ENCODE measurements around the gene CKB.

CKB gene

DNA sequence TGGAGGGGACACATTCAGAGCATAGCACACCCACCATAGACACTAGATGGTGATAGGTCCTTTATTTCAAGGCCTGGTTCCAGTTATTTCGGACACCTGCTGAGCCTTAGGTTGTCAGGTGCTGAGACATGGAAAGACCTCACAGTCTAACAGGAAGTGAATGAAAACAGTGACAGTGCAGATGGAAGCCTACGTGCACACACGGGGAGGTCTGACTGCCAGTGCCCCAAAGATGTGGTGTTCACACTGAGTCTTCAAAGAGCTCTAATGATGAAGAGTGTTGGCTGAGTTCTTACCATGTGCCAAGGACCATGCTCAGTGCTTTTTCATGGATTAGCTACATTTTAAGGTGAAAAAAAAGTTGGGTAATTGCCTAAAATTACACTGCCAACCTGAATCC lies 46.6 kb downstream of the CKB start:
- Histone ChIP-seq H3K27ac (replicated peaks) (no peak overlapping the region), H3K27me3 (ENCODE audit: insufficient read depth, poor library complexity, severe bottlenecking) (no peaks in the 10 kb centered on the region), H3K4me3 (replicated peaks; ENCODE audit: insufficient read depth, low read length) (no peak overlapping the region)
- DNase-seq (ENCODE audit: low read depth in 1 of 2, low spot score in 1 of 2), result no peak
- TF ChIP-seq SPI1 (IDR thresholded peaks at IDR 0.05; ENCODE audit: borderline replicate concordance, low read depth) (no peak), POLR2AphosphoS5 (IDR thresholded peaks at IDR 0.05; ENCODE audit: low read depth) (no peak), GABPA (IDR thresholded peaks at IDR 0.05; ENCODE audit: low read depth) (no peak)
- TF ChIP-seq, protein P1, sequence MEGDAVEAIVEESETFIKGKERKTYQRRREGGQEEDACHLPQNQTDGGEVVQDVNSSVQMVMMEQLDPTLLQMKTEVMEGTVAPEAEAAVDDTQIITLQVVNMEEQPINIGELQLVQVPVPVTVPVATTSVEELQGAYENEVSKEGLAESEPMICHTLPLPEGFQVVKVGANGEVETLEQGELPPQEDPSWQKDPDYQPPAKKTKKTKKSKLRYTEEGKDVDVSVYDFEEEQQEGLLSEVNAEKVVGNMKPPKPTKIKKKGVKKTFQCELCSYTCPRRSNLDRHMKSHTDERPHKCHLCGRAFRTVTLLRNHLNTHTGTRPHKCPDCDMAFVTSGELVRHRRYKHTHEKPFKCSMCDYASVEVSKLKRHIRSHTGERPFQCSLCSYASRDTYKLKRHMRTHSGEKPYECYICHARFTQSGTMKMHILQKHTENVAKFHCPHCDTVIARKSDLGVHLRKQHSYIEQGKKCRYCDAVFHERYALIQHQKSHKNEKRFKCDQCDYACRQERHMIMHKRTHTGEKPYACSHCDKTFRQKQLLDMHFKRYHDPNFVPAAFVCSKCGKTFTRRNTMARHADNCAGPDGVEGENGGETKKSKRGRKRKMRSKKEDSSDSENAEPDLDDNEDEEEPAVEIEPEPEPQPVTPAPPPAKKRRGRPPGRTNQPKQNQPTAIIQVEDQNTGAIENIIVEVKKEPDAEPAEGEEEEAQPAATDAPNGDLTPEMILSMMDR (IDR thresholded peaks at IDR 0.05; ENCODE audit: insufficient read depth, low read length), result no peak
- TF ChIP-seq, protein P2, sequence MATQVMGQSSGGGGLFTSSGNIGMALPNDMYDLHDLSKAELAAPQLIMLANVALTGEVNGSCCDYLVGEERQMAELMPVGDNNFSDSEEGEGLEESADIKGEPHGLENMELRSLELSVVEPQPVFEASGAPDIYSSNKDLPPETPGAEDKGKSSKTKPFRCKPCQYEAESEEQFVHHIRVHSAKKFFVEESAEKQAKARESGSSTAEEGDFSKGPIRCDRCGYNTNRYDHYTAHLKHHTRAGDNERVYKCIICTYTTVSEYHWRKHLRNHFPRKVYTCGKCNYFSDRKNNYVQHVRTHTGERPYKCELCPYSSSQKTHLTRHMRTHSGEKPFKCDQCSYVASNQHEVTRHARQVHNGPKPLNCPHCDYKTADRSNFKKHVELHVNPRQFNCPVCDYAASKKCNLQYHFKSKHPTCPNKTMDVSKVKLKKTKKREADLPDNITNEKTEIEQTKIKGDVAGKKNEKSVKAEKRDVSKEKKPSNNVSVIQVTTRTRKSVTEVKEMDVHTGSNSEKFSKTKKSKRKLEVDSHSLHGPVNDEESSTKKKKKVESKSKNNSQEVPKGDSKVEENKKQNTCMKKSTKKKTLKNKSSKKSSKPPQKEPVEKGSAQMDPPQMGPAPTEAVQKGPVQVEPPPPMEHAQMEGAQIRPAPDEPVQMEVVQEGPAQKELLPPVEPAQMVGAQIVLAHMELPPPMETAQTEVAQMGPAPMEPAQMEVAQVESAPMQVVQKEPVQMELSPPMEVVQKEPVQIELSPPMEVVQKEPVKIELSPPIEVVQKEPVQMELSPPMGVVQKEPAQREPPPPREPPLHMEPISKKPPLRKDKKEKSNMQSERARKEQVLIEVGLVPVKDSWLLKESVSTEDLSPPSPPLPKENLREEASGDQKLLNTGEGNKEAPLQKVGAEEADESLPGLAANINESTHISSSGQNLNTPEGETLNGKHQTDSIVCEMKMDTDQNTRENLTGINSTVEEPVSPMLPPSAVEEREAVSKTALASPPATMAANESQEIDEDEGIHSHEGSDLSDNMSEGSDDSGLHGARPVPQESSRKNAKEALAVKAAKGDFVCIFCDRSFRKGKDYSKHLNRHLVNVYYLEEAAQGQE (IDR thresholded peaks at IDR 0.05; ENCODE audit: insufficient replicate concordance, low read depth), result no peak

DNA sequence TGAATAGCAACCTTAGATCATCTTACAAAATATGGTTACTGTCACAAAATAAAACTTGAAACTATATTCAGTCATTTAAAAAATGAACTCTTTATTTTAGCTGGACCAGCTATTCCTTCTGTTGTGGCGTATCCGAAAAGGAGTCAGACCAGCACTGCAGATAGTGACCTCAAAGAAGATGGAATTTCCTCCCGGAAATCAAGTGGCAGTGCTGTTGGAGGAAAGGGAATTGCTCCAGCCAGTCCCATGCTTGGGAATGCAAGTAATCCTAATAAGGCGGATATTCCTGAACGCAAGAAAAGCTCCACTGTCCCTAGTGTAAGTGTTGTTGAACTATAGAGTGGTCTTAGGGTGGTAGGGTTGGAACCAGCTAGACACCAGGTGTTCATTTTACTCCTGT lies 47.7 kb downstream of the CKB start:
- DNase-seq (ENCODE audit: low read depth in 1 of 2, low spot score in 1 of 2), result no peak
- no peak overlapping the region for H3K27ac ChIP-seq (replicated peaks)
- TF ChIP-seq SPI1 (IDR thresholded peaks at IDR 0.05; ENCODE audit: borderline replicate concordance, low read depth), result no peak
- TF ChIP-seq, protein P1 (IDR thresholded peaks at IDR 0.05; ENCODE audit: insufficient read depth, low read length), result no peak
- no peak for TF ChIP-seq GABPA (IDR thresholded peaks at IDR 0.05; ENCODE audit: low read depth)
- TF ChIP-seq, protein P2 (IDR thresholded peaks at IDR 0.05; ENCODE audit: insufficient replicate concordance, low read depth), result no peak
- no peak for TF ChIP-seq POLR2AphosphoS5 (IDR thresholded peaks at IDR 0.05; ENCODE audit: low read depth)
- H3K27me3 ChIP-seq (ENCODE audit: insufficient read depth, poor library complexity, severe bottlenecking), result no peaks in the 10 kb centered on the region
- no peak overlapping the region for H3K4me3 ChIP-seq (replicated peaks; ENCODE audit: insufficient read depth, low read length)

GRCh38 chr14:103472939-103473338 lies 49.7 kb downstream of the CKB start:
- Histone ChIP-seq H3K4me3 (replicated peaks; ENCODE audit: insufficient read depth, low read length) (no peak overlapping the region), H3K27me3 (ENCODE audit: insufficient read depth, poor library complexity, severe bottlenecking) (no peaks in the 10 kb centered on the region), H3K27ac (replicated peaks) (no peak overlapping the region)
- no peak for TF ChIP-seq GABPA (IDR thresholded peaks at IDR 0.05; ENCODE audit: low read depth)
- TF ChIP-seq POLR2AphosphoS5 (IDR thresholded peaks at IDR 0.05; ENCODE audit: low read depth), result no peak
- TF ChIP-seq, protein P2 (IDR thresholded peaks at IDR 0.05; ENCODE audit: insufficient replicate concordance, low read depth), result no peak
- no peak for TF ChIP-seq SPI1 (IDR thresholded peaks at IDR 0.05; ENCODE audit: borderline replicate concordance, low read depth)
- TF ChIP-seq, protein P1 (IDR thresholded peaks at IDR 0.05; ENCODE audit: insufficient read depth, low read length), result no peak
- DNase-seq (ENCODE audit: low read depth in 1 of 2, low spot score in 1 of 2), result no peak
